HepG2 (cell line): ENCODE data around the gene HBEGF. TPM values are rescaled to one million over a fixed set of nuclear protein-coding genes. Genes with fewer than 3 reads are reported as not detected.

ENCODE experiments used
- ATAC-seq: fragments of 200-7000 bp; cut with Tn5 transposase; 3 replicates; pipeline ENCODE4 v1.9.1; 2020; ENCODE audit warnings: mild to moderate bottlenecking, moderate library complexity
- BruUV-seq: library from RNA; stranded (reverse); fragments of 400-500 nt; replicated peaks from 2 replicates; lab custom pipeline; 2021; lab: Mats Ljungman, UMichigan
- CTCF ChIA-PET: fragments of 300-600 bp; formaldehyde crosslinking; extraction: SDS; loops from one replicate; lab custom pipeline; 2021; ENCODE audit warnings: low total read pairs, inconsistent platforms, low intra/inter-chr PET ratio; lab: Yijun Ruan, JAX
- POLR2A ChIA-PET: fragments of 350-600 bp; sonication (Branson Sonifier 250); formaldehyde crosslinking; loops from one replicate; lab custom pipeline; 2020; ENCODE audit warnings: antibody characterized with exemption, inconsistent platforms; lab: Yijun Ruan, JAX
- DNase-seq: peaks from one replicate; pipeline ENCODE4 v3.0.0-alpha.2; 2015; ENCODE audit warnings: low spot score
- FAIRE-seq: peaks from 3 replicates; lab custom pipeline; 2011; peaks lifted over from hg19 to GRCh38; lab: Jason Lieb, UNC
- H2AFZ ChIP-seq: one replicate; pipeline ENCODE4 v1.6.1; 2011; ENCODE audit warnings: low read length, inconsistent platforms
- H3K27ac ChIP-seq: fragments of 300-600 bp; 3 replicates; pipeline ENCODE4 v1.8.0; 2011; ENCODE audit warnings: mixed run types, mild to moderate bottlenecking, mixed read lengths, low read length, inconsistent platforms; ENCODE audit not compliant: insufficient read depth; ENCODE audit errors: extremely low read length
- H3K27me3 ChIP-seq, 2 experiments: fragments of 200-600 bp in 1 of 2; 2 replicates in 1 of 2; 3 replicates in 1 of 2; pipeline versions ENCODE4 v1.6.0 to v1.8.0; 2011; ENCODE audit warnings: low read length in 2 of 2, mild to moderate bottlenecking in 2 of 2, moderate library complexity in 2 of 2, inconsistent platforms in 1 of 2; ENCODE audit not compliant: insufficient read depth in 2 of 2, control insufficient read depth in 1 of 2
- H3K36me3 ChIP-seq, 2 experiments: fragments of 200-600 bp in 1 of 2; replicated peaks in 1 of 2; 2 replicates in 1 of 2; 3 replicates in 1 of 2; pipeline versions ENCODE4 v1.5.1 to v1.8.0; 2011; ENCODE audit warnings: low read length in 2 of 2, inconsistent platforms in 1 of 2; ENCODE audit not compliant: insufficient read depth in 2 of 2, control insufficient read depth in 1 of 2
- H3K4me1 ChIP-seq: 2 replicates; pipeline ENCODE4 v1.5.1; 2012; ENCODE audit warnings: low read length, inconsistent platforms; ENCODE audit not compliant: insufficient read depth
- H3K4me2 ChIP-seq: 2 replicates; pipeline ENCODE4 v1.6.0; 2011; ENCODE audit warnings: low read depth, low read length, inconsistent platforms
- H3K4me3 ChIP-seq, 3 experiments: fragments of 200-600 bp in 1 of 3; sonication (generic), shearing (Covaris generic) in 1 of 3; replicated peaks in 1 of 3; 2 replicates each; pipeline ENCODE4 v1.5.1; 2011 to 2016; ENCODE audit warnings: low read length in 3 of 3, inconsistent platforms in 2 of 3, low read depth in 2 of 3, mild to moderate bottlenecking in 2 of 3, control low read depth in 1 of 3, mixed read lengths in 1 of 3; ENCODE audit not compliant: insufficient read depth in 1 of 3
- H3K79me2 ChIP-seq: one replicate; pipeline ENCODE4 v1.6.1; 2011; ENCODE audit warnings: low read length, inconsistent platforms; ENCODE audit not compliant: insufficient read depth
- H3K9ac ChIP-seq: 2 replicates; pipeline ENCODE4 v1.6.0; 2011; ENCODE audit warnings: mild to moderate bottlenecking, low read depth, low read length, inconsistent platforms; ENCODE audit not compliant: insufficient read depth
- H3K9me3 ChIP-seq: 2 replicates; pipeline ENCODE4 v1.5.1; 2012; ENCODE audit warnings: mild to moderate bottlenecking, low read length
- H4K20me1 ChIP-seq: 2 replicates; pipeline ENCODE4 v1.6.0; 2011; ENCODE audit warnings: inconsistent platforms, mild to moderate bottlenecking, low read length, moderate library complexity; ENCODE audit not compliant: insufficient read depth
- FOSL2 ChIP-seq: sonication (generic); formaldehyde crosslinking; IDR thresholded peaks from 2 replicates; pipeline ENCODE4 v1.4.0; 2020; ENCODE audit warnings: missing genetic modification reagents
- SRSF9 ChIP-seq: fragments of 200-400 bp; formaldehyde crosslinking; IDR thresholded peaks from 2 replicates; pipeline ENCODE4 v1.6.1; 2018; ENCODE audit warnings: borderline replicate concordance, mild to moderate bottlenecking, low read depth, low read length; ENCODE audit not compliant: insufficient read depth, poor library complexity, severe bottlenecking
- ZNF275 ChIP-seq: sonication (generic); formaldehyde crosslinking; IDR thresholded peaks from 2 replicates; pipeline ENCODE4 v1.8.0; 2022; ENCODE audit warnings: missing genetic modification reagents, mild to moderate bottlenecking, inconsistent platforms, borderline replicate concordance
- ZNF296 ChIP-seq: sonication (generic); formaldehyde crosslinking; conservative IDR thresholded peaks from 2 replicates; pipeline ENCODE4 v1.5.0; 2020; ENCODE audit warnings: mild to moderate bottlenecking, missing genetic modification reagents
- WGBS: methylation state at CpG from one replicate; pipeline ENCODE4 v1.1.6; 2017; ENCODE audit warnings: low lambda C conversion rate; 5-methylcytosine and 5-hydroxymethylcytosine counted together
- in situ Hi-C: cut with HindIII; loops from 2 replicates; pipeline ENCODE4 v1.10.0; 2017; ENCODE audit warnings: low pct_unique_long_range_greater_than_20kb; ENCODE audit not compliant: extremely low pct_ligation_motif_present
- intact Hi-C: fragments of 100-400 bp; cut with micrococcal nuclease; formaldehyde crosslinking; loops from one replicate; pipeline ENCODE4 v1.10.0; 2022; ENCODE audit not compliant: unreplicated experiment
- polyA plus RNA-seq, 8 experiments: library from polyadenylated mRNA; depleted of rRNA in 3 of 8; stranded (reverse) in 7 of 8; unstranded in 1 of 8; fragments of >200 nt; fragmentation: Illumina TruSeq in 4 of 8; extraction: Trizol in 4 of 8; gene quantifications; 2 replicates each; pipeline versions ENCODE4 v1.2.1 to v1.2.3, GENCODE V29; 2011 to 2016; ENCODE audit warnings: low read depth in 4 of 8, missing spikeins in 1 of 8, mixed read lengths in 1 of 8; ENCODE audit not compliant: insufficient read depth in 1 of 8
- total RNA-seq, 5 experiments: library from RNA; depleted of rRNA; stranded (reverse); fragments of >200 nt; fragmentation: Illumina TruSeq; extraction: Trizol; gene quantifications; 2 replicates each; pipeline ENCODE4 v1.2.3, GENCODE V29; 2016; ENCODE audit warnings: low read depth in 1 of 5
- TF ChIP-seq, protein P1 (sequence below): sonication (generic); formaldehyde crosslinking; IDR thresholded peaks from 2 replicates; pipeline ENCODE4 v1.5.0; 2020; ENCODE audit warnings: mild to moderate bottlenecking, missing genetic modification reagents

HBEGF gene
- total and polyA plus RNA-seq, 2 of the 13 experiments (the other 11 are each of a cell fraction or from before 2014, with no cell fraction given) = 1.7 to 5.0 TPM

DNA sequence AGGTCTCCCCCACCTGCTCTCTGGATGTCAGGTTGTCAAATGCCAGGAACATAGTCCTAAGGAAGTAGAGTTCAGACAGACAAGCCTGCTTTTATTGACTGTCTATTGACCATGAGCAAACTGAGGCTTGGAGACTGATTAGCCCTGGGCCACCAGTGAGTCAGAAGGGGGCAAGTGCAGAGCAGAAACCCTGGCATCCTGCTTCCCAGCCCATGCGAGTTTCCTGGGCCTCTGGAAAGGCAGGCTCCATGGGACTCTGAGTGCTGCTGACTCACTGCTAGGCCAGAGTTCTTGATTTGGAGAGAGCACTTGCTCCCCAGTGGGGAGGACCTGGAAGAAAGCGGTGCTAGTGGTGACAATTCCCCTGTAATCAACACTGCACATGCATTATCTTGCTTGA lies 2.8 kb upstream of the HBEGF start:
- Histone ChIP-seq H3K4me3 (no peak overlapping the region), H3K27me3 (0 out of 5 replicates have a peak, but pooled peaks cover 0 to 7% of the 10 kb centered on the region in 2 experiments), H3K4me2 (no peak overlapping the region), H2AFZ (no peak overlapping the region), H3K9ac (no peak overlapping the region), H3K79me2 (no peaks in the 10 kb centered on the region), H3K4me1 (peaks cover 73% of the 10 kb centered on the region), H4K20me1 (no peaks in the 10 kb centered on the region), H3K36me3 (no peaks in the 10 kb centered on the region), H3K27ac (no peak overlapping the region), H3K9me3 (no peaks in the 10 kb centered on the region)
- ChIA-PET CTCF (interaction anchor here (1.0 kb wide), 1 partner anchor 105 kb away, joined by 3 read pairs; no protein-coding TSS in a partner anchor), POLR2A (no interaction called here)
- ATAC-seq (no peak), DNase-seq (no peak), FAIRE-seq (no peak)
- TF ChIP-seq ZNF296 (no peak), SRSF9 (no peak), ZNF275 (CRISPR knock-in tag) (no peak), FOSL2 (CRISPR knock-in tag) (peak; percentile 37; the same call in 1 of the 2 replicates)
- TF ChIP-seq, protein P1, sequence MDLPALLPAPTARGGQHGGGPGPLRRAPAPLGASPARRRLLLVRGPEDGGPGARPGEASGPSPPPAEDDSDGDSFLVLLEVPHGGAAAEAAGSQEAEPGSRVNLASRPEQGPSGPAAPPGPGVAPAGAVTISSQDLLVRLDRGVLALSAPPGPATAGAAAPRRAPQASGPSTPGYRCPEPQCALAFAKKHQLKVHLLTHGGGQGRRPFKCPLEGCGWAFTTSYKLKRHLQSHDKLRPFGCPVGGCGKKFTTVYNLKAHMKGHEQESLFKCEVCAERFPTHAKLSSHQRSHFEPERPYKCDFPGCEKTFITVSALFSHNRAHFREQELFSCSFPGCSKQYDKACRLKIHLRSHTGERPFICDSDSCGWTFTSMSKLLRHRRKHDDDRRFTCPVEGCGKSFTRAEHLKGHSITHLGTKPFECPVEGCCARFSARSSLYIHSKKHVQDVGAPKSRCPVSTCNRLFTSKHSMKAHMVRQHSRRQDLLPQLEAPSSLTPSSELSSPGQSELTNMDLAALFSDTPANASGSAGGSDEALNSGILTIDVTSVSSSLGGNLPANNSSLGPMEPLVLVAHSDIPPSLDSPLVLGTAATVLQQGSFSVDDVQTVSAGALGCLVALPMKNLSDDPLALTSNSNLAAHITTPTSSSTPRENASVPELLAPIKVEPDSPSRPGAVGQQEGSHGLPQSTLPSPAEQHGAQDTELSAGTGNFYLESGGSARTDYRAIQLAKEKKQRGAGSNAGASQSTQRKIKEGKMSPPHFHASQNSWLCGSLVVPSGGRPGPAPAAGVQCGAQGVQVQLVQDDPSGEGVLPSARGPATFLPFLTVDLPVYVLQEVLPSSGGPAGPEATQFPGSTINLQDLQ = no peak
- BruUV-seq = no TSS peak
- in situ Hi-C loops = no loop called here
- 75% methylated on average over 1 of the region's 2 CpGs for WGBS
- intact Hi-C loops = loop anchor here (5.0 kb wide), 3 partner anchors 57 to 177 kb away; no protein-coding TSS in a partner anchor
